Endothelial cell of umbilical vein (primary cell): Measurements from ENCODE around the gene RNF151. TPM values are rescaled to one million over a fixed set of nuclear protein-coding genes. Genes with fewer than 3 reads are reported as not detected.

Source experiments
- BruUV-seq: library from RNA; stranded (reverse); fragments of 400-500 nt; replicated peaks from 2 replicates; lab custom pipeline; 2021; lab: Mats Ljungman, UMichigan
- CTCF ChIA-PET: fragments of 300-600, 350-600 bp; sonication (Branson Sonifier 250); formaldehyde crosslinking; loops from one replicate; lab custom pipeline; 2021; ENCODE audit warnings: antibody characterized with exemption, inconsistent platforms; lab: Charles Lee
- POLR2A ChIA-PET: fragments of 300-600, 350-600 bp; sonication (Branson Sonifier 250); formaldehyde crosslinking; loops from one replicate; lab custom pipeline; 2021; ENCODE audit warnings: antibody characterized with exemption, inconsistent platforms; lab: Charles Lee
- DNase-seq: peaks from one replicate; pipeline ENCODE4 v3.0.0-alpha.2; 2011; ENCODE audit warnings: low read depth, low spot score
- FAIRE-seq: peaks from 2 replicates; lab custom pipeline; 2011; peaks lifted over from hg19 to GRCh38; lab: Jason Lieb, UNC
- H2AFZ ChIP-seq: 2 replicates; pipeline ENCODE4 v1.6.0; 2012; ENCODE audit warnings: low read depth, low read length, control low read depth, inconsistent platforms
- H3K27ac ChIP-seq: 2 replicates; pipeline ENCODE4 v1.5.1; 2011; ENCODE audit warnings: low read depth, mild to moderate bottlenecking, control low read depth, low read length, moderate library complexity; ENCODE audit not compliant: insufficient read depth
- H3K27me3 ChIP-seq, 2 experiments: 2 replicates each; pipeline versions ENCODE4 v1.6.0 to v1.6.1; 2011; ENCODE audit warnings: low read length in 2 of 2, mixed read lengths in 1 of 2; ENCODE audit not compliant: control insufficient read depth in 2 of 2, insufficient read depth in 2 of 2
- H3K36me3 ChIP-seq, 2 experiments: 2 replicates in 1 of 2; 3 replicates in 1 of 2; pipeline ENCODE4 v1.5.1; 2011; ENCODE audit warnings: low read length in 2 of 2, mild to moderate bottlenecking in 1 of 2, moderate library complexity in 1 of 2; ENCODE audit not compliant: control insufficient read depth in 2 of 2, insufficient read depth in 2 of 2; ENCODE audit errors: extremely low read depth in 1 of 2
- H3K4me1 ChIP-seq: 3 replicates; pipeline ENCODE4 v1.5.1; 2011; ENCODE audit warnings: mild to moderate bottlenecking, low read length; ENCODE audit not compliant: control insufficient read depth, insufficient read depth; ENCODE audit errors: extremely low read depth
- H3K4me2 ChIP-seq: 2 replicates; pipeline ENCODE4 v1.6.1; 2011; ENCODE audit warnings: low read length, control low read depth, mixed read lengths; ENCODE audit not compliant: insufficient read depth
- H3K4me3 ChIP-seq, 3 experiments: fragments of 200-600 bp in 1 of 3; sonication (generic), shearing (Covaris generic) in 1 of 3; replicated peaks in 1 of 3; 2 replicates each; pipeline ENCODE4 v1.5.1; 2011 to 2016; ENCODE audit warnings: control low read depth in 3 of 3, low read length in 3 of 3, mild to moderate bottlenecking in 2 of 3, inconsistent platforms in 1 of 3, low read depth in 1 of 3, moderate library complexity in 1 of 3; ENCODE audit not compliant: insufficient read depth in 1 of 3
- H3K79me2 ChIP-seq: 2 replicates; pipeline ENCODE4 v1.6.0; 2012; ENCODE audit warnings: low read length, inconsistent platforms; ENCODE audit not compliant: control insufficient read depth, insufficient read depth
- H3K9ac ChIP-seq: replicated peaks from 2 replicates; pipeline ENCODE3; 2011; ENCODE audit warnings: low read length, control low read depth; ENCODE audit not compliant: insufficient read depth; ENCODE audit errors: extremely low read depth
- H3K9me1 ChIP-seq: replicated peaks from 3 replicates; pipeline ENCODE4 v1.6.0; 2011; ENCODE audit warnings: mild to moderate bottlenecking, low read length; ENCODE audit not compliant: control insufficient read depth, insufficient read depth; ENCODE audit errors: extremely low read depth
- H3K9me3 ChIP-seq: replicated peaks from 2 replicates; pipeline ENCODE4 v1.5.1; 2012; ENCODE audit warnings: low read length, inconsistent platforms; ENCODE audit not compliant: control insufficient read depth, insufficient read depth
- H4K20me1 ChIP-seq: replicated peaks from 2 replicates; pipeline ENCODE3; 2011; ENCODE audit warnings: mild to moderate bottlenecking, low read length; ENCODE audit not compliant: control insufficient read depth, insufficient read depth; ENCODE audit errors: extremely low read depth
- EZH2 ChIP-seq: IDR thresholded peaks from 2 replicates; pipeline ENCODE4 v1.6.1; 2012; ENCODE audit warnings: borderline replicate concordance, low read depth, mild to moderate bottlenecking, moderate library complexity, low read length, inconsistent platforms; ENCODE audit not compliant: severe bottlenecking
- FOS ChIP-seq: IDR thresholded peaks from 2 replicates; pipeline ENCODE4 v1.6.1; 2011; ENCODE audit warnings: mild to moderate bottlenecking, low read length, moderate library complexity, borderline replicate concordance; ENCODE audit not compliant: insufficient read depth
- JUN ChIP-seq: IDR thresholded peaks from 2 replicates; pipeline ENCODE4 v1.6.1; 2011; ENCODE audit warnings: borderline replicate concordance, low read depth; ENCODE audit not compliant: insufficient read length, insufficient read depth
- MYC ChIP-seq: IDR thresholded peaks from one replicate; pipeline ENCODE4 v1.6.1; 2011; ENCODE audit warnings: mild to moderate bottlenecking, low read depth, low read length
- POLR2A ChIP-seq: IDR thresholded peaks from 2 replicates; pipeline ENCODE4 v1.6.1; 2012; ENCODE audit warnings: low read depth, mild to moderate bottlenecking, control low read depth, low read length
- POLR2AphosphoS5 ChIP-seq: IDR thresholded peaks from 2 replicates; pipeline ENCODE4 v1.6.1; 2012; ENCODE audit warnings: low read depth, mild to moderate bottlenecking, control low read depth, low read length, moderate library complexity; ENCODE audit not compliant: insufficient read depth
- dilution Hi-C: fragments of 300-500 bp; cut with MboI; formaldehyde crosslinking; loops from one replicate; pipeline ENCODE4 v1.15.0; 2019; ENCODE audit warnings: low sequenced_read_pairs; ENCODE audit not compliant: extremely low pct_ligation_motif_present
- intact Hi-C: fragments of 100-400 bp; cut with micrococcal nuclease; formaldehyde crosslinking; loops from one replicate; pipeline ENCODE4 v1.10.0; 2022
- polyA plus RNA-seq, 4 experiments: library from polyadenylated mRNA; depleted of rRNA in 3 of 4; stranded (reverse) in 3 of 4; unstranded in 1 of 4; fragments of >200 nt; gene quantifications; 2 replicates each; pipeline versions ENCODE4 v1.2.1 to v1.2.3, GENCODE V29; 2011 to 2012; ENCODE audit warnings: missing spikeins in 1 of 4
- total RNA-seq: library from RNA; stranded (reverse); gene quantifications from 2 replicates; pipeline ENCODE4 v1.2.3, GENCODE V29; 2021
- TF ChIP-seq, protein P1 (sequence below), 2 donors: IDR thresholded peaks; 1 replicate in 1 of 2; 2 replicates in 1 of 2; pipeline ENCODE4 v1.5.1; 2011; ENCODE audit warnings: low read length in 2 of 2, mild to moderate bottlenecking in 2 of 2, moderate library complexity in 2 of 2, control low read depth in 1 of 2, inconsistent platforms in 1 of 2, low read depth in 1 of 2; ENCODE audit not compliant: insufficient read depth in 1 of 2; ENCODE audit errors: extremely low read depth in 1 of 2

RNF151 gene
- total and polyA plus RNA-seq, 2 donors (not counting 3 experiments of a cell fraction or from before 2014, with no cell fraction given), result not detected

DNA sequence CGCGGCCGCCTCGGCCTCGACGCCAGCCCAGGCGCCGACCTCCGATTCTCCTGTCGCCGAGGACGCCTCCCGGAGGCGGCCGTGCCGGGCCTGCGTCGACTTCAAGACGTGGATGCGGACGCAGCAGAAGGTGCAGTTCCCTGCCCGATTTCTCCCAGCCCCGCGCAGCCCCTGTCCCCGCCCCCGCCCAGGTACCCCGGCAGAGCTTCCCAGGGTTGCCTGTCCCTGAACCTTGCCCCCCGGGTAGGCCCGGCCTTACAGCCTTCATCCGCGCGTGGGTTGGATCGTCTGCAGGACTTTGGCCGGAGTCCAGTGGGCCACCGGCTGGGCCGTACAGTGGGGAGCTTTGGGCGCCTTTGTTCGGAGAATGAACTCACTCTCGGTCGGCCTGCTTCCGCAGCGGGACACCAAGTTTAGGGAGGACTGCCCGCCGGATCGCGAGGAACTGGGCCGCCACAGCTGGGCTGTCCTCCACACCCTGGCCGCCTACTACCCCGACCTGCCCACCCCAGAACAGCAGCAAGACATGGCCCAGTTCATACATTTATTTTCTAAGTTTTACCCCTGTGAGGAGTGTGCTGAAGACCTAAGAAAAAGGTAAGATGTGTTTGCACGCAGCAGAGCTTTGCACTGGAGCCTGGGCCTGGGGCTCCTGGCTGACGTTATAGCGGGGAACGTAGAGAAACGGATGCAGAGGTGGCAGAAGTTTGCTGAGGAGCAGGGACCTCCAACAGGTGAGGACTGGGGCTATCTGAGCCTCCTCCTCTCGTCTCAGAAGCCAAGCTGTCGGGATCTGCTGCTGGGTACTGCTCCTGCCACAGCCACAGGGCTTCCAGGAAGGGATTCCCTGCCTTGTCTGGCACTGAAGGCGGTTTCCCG is 17.9 kb downstream of the RNF151 start:
- intact Hi-C loops (loop anchor here (1.0 kb wide), 1 partner anchor 13 kb away; no protein-coding TSS in a partner anchor), dilution Hi-C loops (no loop called here)
- no peak overlapping the region for H3K27ac ChIP-seq
- no peaks in the 10 kb centered on the region for H4K20me1 ChIP-seq
- H3K36me3 ChIP-seq, result peaks cover 0 to 7% of the 10 kb centered on the region in 2 experiments
- peaks cover 5% of the 10 kb centered on the region for H3K79me2 ChIP-seq
- H2AFZ ChIP-seq, result peak overlapping the region; percentile 10
- DNase-seq, result no peak
- POLR2A ChIA-PET, result no interaction called here
- CTCF ChIA-PET, result interaction anchor here (1.2 to 5.0 kb wide), 5 partner anchors 19 to 156 kb away, joined by 3 to 21 read pairs (median 6); no protein-coding TSS in a partner anchor
- H3K27me3 ChIP-seq, result peaks cover 42 to 44% of the 10 kb centered on the region in 2 experiments
- TF ChIP-seq POLR2AphosphoS5 (no peak), MYC (no peak), FOS (no peak), POLR2A (no peak), JUN (no peak), EZH2 (no peak)
- TF ChIP-seq, protein P1, sequence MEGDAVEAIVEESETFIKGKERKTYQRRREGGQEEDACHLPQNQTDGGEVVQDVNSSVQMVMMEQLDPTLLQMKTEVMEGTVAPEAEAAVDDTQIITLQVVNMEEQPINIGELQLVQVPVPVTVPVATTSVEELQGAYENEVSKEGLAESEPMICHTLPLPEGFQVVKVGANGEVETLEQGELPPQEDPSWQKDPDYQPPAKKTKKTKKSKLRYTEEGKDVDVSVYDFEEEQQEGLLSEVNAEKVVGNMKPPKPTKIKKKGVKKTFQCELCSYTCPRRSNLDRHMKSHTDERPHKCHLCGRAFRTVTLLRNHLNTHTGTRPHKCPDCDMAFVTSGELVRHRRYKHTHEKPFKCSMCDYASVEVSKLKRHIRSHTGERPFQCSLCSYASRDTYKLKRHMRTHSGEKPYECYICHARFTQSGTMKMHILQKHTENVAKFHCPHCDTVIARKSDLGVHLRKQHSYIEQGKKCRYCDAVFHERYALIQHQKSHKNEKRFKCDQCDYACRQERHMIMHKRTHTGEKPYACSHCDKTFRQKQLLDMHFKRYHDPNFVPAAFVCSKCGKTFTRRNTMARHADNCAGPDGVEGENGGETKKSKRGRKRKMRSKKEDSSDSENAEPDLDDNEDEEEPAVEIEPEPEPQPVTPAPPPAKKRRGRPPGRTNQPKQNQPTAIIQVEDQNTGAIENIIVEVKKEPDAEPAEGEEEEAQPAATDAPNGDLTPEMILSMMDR (IDR thresholded peaks at IDR 0.05; ENCODE audit: extremely low read depth in 1 of 2, insufficient read depth in 1 of 2, low read depth in 1 of 2, low read length in 2 of 2), result no peak
- H3K4me1 ChIP-seq, result peaks cover 15% of the 10 kb centered on the region
- BruUV-seq, result TSS peak; percentile 21
- peak overlapping the region; percentile 69 for H3K9ac ChIP-seq
- H3K4me2 ChIP-seq, result peak overlapping the region; percentile 67
- peak; percentile 35 for FAIRE-seq
- peak overlapping the region; percentile 51 to 75 (median 71) for H3K4me3 ChIP-seq
- no peaks in the 10 kb centered on the region for H3K9me3 ChIP-seq
- no peaks in the 10 kb centered on the region for H3K9me1 ChIP-seq
